Measurements from ENCODE around the gene ARMC9.
A peak's percentile ranks its signal among the peaks of the same experiment; 100 is the strongest.
"Not testable (repeated sequence)": the region's sequence is repeated elsewhere in the genome, so short reads cannot be mapped to it uniquely, and the experiment has no call there.

The ARMC9 gene

GRCh38 chr2:231403421-231404182, 205.2 kb downstream of the ARMC9 start:
- DNase-seq, result not testable (repeated sequence)

DNA sequence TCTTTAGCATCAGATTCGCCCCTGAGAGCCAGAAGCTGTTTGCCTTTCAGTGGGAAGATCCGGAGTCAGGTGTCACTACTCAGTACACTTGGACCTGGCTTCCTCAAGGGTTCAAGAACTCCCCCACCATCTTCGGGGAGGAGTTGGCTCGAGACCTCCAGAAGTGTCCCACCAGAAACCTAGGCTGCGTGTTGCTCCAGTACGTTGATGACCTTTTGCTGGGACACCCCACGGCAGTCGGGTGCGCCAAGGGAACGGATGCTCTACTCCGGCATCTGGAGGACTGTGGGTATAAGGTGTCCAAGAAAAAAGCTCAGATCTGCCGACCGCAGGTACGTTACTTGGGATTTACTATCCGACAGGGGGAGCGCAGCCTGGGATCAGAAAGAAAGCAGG, 205.8 kb downstream of the ARMC9 start:
- DNase-seq, result not testable (repeated sequence)

DNA sequence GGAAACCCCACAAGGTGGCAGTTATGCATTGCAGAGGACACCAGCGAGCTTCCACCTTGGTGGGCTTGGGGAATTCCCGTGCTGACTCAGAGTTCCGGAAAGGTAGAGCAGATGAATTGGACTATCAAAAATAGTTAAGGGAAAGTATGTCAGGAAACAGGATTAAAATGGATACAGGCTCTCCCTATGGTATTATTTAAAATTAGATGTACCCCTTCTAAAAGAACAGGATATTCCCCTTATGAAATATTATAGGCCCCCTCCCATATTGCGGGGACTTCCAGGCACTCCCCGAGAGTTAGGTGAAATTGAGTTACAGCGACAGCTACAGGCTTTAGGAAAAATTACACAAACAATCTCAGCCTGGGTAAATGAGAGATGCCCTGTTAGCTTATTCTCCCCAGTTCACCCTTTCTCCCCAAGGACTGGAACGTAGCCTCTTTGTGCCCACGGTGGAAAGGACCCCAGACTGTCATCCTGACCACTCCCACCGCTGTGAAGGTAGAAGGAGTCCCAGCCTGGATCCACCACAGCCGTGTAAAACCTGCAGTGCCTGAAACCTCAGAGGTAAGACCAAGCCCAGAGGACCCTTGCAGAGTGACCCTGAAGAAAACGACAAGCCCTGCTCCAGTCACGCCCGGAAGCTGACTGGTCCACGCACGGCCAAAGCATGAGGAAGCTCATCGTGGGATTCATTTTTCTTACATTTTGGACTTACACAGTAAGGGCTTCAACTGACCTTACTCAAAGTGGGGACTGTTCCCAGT, 207.4 kb downstream of the ARMC9 start:
- DNase-seq, result not testable (repeated sequence)

DNA sequence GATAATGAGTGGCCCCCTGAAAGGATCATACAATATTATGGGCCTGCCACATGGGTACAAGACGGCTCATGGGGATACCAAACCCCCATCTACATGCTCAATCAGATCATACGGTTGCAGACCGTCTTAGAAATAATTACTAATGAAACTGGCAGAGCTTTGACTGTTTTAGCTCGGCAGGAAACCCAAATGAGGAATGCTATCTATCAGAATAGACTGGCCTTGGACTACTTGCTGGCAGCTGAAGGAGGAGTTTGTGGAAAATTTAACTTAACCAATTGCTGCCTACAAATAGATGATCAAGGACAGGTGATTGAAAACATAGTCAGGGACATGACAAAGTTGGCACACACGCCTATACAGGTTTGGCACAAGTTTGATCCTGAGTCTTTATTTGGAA, 209.3 kb downstream of the ARMC9 start:
- DNase-seq, result not testable (repeated sequence)

GRCh38 chr2:231408304-231408703, 209.9 kb downstream of the ARMC9 start:
- not testable (repeated sequence) for DNase-seq

GRCh38 chr2:231409776-231410175, 211.3 kb downstream of the ARMC9 start:
- no peak for DNase-seq

DNA sequence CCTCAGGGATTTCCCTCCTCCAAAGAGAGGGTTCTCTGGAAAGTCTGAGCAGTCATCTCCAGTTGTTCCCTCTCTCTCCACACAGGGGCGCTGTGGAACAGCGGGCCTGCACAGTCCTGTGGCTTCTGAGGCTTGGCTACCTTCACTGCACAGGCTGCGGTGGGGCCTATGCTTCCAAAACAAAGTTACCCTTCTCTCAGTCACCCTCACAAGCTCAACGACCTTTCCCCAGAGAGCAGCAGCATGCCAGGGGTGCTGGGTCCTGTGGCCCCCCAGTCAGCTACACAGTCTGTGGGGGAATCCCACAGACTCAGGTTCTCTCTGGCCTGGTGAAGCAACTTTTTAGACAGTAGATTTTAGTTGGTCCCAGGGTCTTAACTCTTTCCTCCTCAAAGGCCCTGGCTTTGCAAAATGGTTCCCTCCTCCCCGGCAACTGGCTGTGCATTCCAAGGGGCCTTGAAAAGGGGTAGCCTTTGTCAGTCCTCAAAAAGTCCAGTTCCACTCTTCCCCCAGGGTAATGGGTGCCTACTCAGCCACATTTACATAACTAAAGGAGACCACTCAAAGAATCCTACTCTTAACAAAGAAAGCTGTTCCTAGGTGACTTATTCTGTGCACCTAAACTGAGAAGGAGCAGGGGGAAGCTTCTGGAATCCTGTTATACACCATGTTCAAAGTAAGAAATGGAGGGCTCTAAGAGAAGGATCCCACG, 212.0 kb downstream of the ARMC9 start:
- DNase-seq, result no peak

DNA sequence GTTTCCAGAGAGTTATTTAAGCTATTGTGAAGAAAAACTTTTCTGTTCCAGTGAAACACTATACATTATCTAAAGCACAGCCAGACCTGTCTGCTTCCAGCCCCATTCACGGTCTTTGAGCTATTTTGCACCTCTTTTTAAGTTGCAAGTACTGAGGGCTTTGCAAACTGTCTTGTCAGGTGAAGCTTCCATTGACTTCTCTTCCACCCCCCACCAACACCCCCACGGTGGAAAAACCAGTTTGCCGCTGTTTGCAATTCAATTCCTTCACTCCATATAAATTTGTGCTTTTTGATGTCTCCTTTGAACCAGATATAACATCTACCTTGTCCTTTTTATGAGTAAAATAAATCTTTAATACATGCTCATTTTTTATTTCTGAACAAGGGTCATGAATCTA, 212.8 kb downstream of the ARMC9 start:
- no peak for DNase-seq

DNA sequence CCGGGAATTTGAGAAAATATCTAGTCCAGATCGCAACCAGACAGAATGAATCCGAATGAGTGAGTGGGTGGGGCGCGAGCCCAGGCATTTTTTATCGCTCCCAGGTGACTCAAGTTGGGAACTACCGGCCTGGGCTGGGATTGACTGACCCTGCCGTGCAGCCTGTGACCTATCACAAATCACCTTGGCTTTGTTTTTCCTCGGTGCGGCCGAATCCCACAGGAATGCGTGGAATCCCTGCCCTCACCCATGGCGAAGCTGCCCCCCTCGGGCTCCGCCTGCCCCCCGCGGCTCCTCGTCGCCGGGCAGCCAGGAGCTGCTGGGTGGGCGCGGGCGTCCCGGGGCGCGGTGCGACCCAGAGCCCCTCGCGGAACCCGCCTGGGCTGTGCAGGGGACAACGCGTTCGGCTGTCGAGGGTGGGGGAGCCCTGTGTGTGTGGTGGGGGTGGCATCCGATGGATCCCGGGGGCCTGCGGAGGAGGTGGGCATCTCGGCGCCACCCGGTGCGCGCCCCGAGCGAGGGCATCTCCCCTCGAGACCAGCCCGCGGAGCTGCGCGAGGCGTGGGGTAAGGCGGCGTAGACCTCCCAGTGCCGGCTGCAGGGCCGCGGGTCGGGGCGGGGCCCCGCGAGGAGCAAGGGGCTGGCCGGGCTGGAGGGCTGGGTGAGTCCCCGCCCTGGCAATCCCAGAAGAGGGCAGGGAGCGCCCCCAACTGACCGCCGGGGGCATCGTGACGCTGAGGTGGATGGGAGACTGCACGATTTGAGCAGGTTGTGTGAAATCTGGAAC, 213.6 kb downstream of the ARMC9 start:
- peak; percentile 24 for DNase-seq

DNA sequence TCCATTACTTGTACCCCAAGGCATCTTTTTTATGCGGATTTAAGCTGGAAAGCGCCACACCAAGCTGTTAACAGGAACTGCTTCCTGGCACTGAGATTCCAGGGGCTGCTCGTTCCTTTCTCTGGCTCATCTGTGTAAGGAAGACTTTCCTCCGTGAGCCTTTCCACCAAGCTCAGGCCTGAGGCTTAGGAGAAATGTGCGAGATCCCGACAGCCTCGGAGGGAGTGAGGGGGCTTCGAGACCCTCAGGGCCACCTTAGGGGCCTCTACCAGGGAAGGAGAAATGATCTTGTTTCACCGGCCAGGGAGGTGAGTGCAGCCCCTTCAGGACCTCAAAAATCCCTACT, 214.2 kb downstream of the ARMC9 start:
- DNase-seq, result no peak

DNA sequence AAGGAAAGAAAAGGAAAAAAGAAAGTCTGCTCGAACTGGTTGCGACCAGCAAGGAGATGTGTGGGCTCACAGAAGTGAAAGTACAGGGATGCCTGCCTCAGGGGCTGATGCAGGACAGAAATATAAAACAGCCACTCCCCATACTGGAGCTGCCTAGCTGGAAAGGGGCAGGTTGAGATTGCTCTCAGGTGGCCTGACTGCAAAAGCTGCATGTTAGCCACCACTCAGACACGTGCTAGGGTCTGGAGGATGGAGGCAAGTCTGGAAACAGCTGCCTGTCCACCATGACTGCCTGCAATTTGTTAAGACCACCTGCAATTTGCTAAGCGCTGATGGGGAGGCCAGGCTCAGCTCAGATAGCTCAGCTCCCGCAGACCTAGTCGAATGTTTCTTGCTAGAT, 215.0 kb downstream of the ARMC9 start:
- no peak for DNase-seq

GRCh38 chr2:231413921-231414476, 215.6 kb downstream of the ARMC9 start:
- no peak for DNase-seq

DNA sequence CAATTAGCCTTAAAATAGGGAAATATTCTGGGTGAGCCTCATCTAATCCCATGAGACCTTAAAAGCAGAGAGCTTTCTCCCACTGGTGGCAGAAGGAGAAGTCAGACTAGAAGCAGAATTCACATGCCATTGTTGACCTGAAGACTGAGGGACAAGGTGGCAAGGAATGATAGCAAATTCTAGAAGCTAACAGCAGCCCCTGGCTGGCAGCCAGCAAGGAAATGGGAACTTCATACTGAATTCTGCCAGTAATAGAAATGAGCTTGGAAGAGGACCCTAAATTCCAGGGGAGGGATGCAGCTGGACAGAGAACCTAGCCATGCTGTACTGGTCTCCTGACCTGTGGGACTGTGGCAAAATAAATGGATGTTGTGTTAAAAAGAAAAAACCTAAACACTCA, 216.6 kb downstream of the ARMC9 start:
- no peak for DNase-seq

DNA sequence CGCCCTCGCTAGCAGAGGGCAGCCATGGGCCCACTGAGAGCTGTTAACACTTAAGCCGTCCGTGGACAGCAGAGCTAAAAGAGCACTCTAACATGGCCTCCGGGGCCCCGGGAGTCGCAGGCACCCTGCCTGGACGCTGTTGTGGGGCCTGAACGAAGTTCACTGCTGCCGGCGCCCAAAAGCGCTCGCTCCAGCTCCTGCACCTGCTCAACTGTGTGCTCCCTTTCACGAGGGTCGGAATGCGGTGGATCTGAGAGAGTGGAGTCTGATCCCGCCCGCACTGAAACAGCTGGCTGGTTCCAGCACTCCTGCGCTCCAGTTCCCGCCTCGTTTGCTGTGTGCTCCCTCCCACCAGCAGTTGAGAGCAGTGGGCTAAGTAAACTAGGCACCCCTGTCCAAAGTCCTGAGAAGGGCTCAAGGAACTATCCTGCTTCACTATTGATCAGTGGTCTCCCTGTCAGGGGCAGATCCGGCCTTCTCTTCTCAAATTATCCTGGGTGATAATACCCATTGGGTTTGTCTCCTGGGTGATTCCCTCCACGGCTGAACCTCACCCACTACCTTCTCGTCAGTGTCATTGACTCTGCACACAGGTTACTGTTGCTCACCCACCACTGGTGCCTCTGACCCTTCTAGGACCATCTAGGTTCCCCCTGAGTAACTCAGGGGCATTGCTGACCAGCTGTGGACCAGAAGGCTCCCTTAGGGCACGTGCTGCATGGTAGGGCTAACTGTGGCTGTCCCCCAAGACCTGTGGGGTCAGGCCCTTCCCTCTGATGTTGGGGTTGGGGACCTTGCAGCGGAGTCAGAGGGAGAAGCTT, 220.6 kb downstream of the ARMC9 start:
- no peak for DNase-seq

GRCh38 chr2:231421051-231421580, 222.7 kb downstream of the ARMC9 start:
- DNase-seq, result no peak

DNA sequence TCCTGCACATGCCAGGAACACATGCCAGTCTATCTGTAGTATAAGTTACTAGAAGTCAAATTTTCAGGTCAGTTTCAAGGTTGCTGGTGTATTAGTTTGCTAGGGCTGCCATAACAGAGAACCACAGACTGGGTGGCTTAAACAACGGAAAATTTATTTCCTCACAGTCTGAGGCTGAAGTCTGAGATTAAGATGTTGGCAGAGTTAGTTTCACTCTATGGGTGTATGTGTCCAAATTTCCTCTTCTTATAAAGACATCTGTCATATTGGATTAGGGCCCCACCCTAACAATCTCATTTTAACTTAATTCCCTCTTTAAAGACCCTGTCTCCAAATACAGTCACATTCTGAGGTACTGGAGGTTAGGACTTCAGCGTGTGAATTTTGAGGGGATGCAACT, 223.6 kb downstream of the ARMC9 start:
- no peak for DNase-seq

GRCh38 chr2:231423176-231423575, 224.7 kb downstream of the ARMC9 start:
- no peak for DNase-seq
